ENCODE data around the gene HMOX1. TPM values are rescaled to one million over a fixed set of nuclear protein-coding genes. Genes with fewer than 3 reads are reported as not detected.

HMOX1 gene
- total RNA-seq, 1 experiment from 2014 or later: 26.4 TPM

DNA sequence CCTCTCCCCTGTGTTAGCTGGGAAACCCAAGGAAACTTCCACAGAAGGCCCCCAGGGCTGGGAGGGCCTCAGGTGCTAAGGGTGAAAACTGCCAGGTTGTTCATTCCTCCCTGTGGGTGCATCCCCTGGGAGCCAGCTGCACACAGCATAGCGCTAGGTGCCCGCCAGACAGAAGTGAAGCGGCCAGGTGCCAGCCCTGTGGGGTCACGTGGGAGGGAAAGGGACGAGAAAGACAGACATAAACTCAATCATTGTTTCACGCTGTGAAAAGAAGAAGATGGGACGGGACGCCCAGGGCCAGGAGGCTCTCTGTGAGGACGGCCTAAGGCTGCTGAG, 31.6 kb upstream of the HMOX1 start:
- no peak for ATAC-seq
- H3K9ac ChIP-seq (ENCODE audit: low read length): no peak overlapping the region
- POLR2A ChIA-PET: no interaction called here
- no peaks in the 10 kb centered on the region for H3K27me3 ChIP-seq (ENCODE audit: insufficient read depth, low read length)
- DNase-seq (ENCODE audit: low read depth, low spot score): no peak
- no peaks in the 10 kb centered on the region for H4K20me1 ChIP-seq (ENCODE audit: insufficient read depth)
- no peaks in the 10 kb centered on the region for H3K9me3 ChIP-seq (ENCODE audit: control insufficient read depth in 1 of 2, insufficient read depth in 1 of 2, low read depth in 1 of 2, low read length in 2 of 2)
- no peaks in the 10 kb centered on the region for H3K36me3 ChIP-seq (ENCODE audit: control insufficient read depth in 1 of 2, insufficient read depth in 2 of 2, low read length in 2 of 2)
- CTCF ChIA-PET: no interaction called here
- no peaks in the 10 kb centered on the region for H3K9me2 ChIP-seq (ENCODE audit: insufficient read depth)
- no peak overlapping the region for H2AFZ ChIP-seq (ENCODE audit: low read depth, low read length, poor library complexity, severe bottlenecking)
- no peak overlapping the region for H3K4me2 ChIP-seq (ENCODE audit: low read length)
- intact Hi-C loops (cut with micrococcal nuclease): no loop called here
- H3K4me3 ChIP-seq (replicated peaks in 1 of 2; ENCODE audit: low read depth in 1 of 2, low read length in 2 of 2): no peak overlapping the region
- H3K79me2 ChIP-seq (ENCODE audit: insufficient read depth, low read length): no peaks in the 10 kb centered on the region
- RAD21 ChIA-PET (ENCODE audit: low non-redundant PET in 1 of 2, low total read pairs in 2 of 2, uncharacterized antibody in 2 of 2, unreplicated experiment in 2 of 2): interaction anchor here in 1 of 2 experiments (0.6 kb wide), 1 partner anchor 49 kb away, joined by 4 read pairs; no protein-coding TSS in a partner anchor
- no TSS peak for BruUV-seq (replicated peaks)
- no peak overlapping the region for H3K27ac ChIP-seq (ENCODE audit: low read depth, low read length)
- no peak for TF ChIP-seq POLR2AphosphoS5 (IDR thresholded peaks at IDR 0.05; ENCODE audit: low read depth, low read length)
- TF ChIP-seq JUND (IDR thresholded peaks at IDR 0.05): no peak
- TF ChIP-seq SRF (IDR thresholded peaks at IDR 0.05; ENCODE audit: low read depth): no peak
- no peak for TF ChIP-seq RAD21 (IDR thresholded peaks at IDR 0.05; ENCODE audit: low read depth)
- TF ChIP-seq EZH2phosphoT487 (IDR thresholded peaks at IDR 0.05; ENCODE audit: borderline replicate concordance): no peak
- TF ChIP-seq, protein P1, sequence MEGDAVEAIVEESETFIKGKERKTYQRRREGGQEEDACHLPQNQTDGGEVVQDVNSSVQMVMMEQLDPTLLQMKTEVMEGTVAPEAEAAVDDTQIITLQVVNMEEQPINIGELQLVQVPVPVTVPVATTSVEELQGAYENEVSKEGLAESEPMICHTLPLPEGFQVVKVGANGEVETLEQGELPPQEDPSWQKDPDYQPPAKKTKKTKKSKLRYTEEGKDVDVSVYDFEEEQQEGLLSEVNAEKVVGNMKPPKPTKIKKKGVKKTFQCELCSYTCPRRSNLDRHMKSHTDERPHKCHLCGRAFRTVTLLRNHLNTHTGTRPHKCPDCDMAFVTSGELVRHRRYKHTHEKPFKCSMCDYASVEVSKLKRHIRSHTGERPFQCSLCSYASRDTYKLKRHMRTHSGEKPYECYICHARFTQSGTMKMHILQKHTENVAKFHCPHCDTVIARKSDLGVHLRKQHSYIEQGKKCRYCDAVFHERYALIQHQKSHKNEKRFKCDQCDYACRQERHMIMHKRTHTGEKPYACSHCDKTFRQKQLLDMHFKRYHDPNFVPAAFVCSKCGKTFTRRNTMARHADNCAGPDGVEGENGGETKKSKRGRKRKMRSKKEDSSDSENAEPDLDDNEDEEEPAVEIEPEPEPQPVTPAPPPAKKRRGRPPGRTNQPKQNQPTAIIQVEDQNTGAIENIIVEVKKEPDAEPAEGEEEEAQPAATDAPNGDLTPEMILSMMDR (IDR thresholded peaks at IDR 0.05 in 2 of 3, conservative IDR thresholded peaks at IDR 0.05 in 1 of 3; ENCODE audit: borderline replicate concordance in 1 of 3, insufficient read depth in 1 of 3, low read depth in 2 of 3, low read length in 2 of 3): no peak
- TF ChIP-seq EZH2 (IDR thresholded peaks at IDR 0.05): no peak
- TF ChIP-seq ELF1 (IDR thresholded peaks at IDR 0.05; ENCODE audit: borderline replicate concordance, low read depth): no peak
- TF ChIP-seq CEBPB (IDR thresholded peaks at IDR 0.05; ENCODE audit: low read depth): no peak
- TF ChIP-seq ZFX (IDR thresholded peaks at IDR 0.05): no peak
- TF ChIP-seq ATF3 (IDR thresholded peaks at IDR 0.05): no peak
- TF ChIP-seq EGR1 (IDR thresholded peaks at IDR 0.05; ENCODE audit: low read depth): no peak
- TF ChIP-seq, protein P2, sequence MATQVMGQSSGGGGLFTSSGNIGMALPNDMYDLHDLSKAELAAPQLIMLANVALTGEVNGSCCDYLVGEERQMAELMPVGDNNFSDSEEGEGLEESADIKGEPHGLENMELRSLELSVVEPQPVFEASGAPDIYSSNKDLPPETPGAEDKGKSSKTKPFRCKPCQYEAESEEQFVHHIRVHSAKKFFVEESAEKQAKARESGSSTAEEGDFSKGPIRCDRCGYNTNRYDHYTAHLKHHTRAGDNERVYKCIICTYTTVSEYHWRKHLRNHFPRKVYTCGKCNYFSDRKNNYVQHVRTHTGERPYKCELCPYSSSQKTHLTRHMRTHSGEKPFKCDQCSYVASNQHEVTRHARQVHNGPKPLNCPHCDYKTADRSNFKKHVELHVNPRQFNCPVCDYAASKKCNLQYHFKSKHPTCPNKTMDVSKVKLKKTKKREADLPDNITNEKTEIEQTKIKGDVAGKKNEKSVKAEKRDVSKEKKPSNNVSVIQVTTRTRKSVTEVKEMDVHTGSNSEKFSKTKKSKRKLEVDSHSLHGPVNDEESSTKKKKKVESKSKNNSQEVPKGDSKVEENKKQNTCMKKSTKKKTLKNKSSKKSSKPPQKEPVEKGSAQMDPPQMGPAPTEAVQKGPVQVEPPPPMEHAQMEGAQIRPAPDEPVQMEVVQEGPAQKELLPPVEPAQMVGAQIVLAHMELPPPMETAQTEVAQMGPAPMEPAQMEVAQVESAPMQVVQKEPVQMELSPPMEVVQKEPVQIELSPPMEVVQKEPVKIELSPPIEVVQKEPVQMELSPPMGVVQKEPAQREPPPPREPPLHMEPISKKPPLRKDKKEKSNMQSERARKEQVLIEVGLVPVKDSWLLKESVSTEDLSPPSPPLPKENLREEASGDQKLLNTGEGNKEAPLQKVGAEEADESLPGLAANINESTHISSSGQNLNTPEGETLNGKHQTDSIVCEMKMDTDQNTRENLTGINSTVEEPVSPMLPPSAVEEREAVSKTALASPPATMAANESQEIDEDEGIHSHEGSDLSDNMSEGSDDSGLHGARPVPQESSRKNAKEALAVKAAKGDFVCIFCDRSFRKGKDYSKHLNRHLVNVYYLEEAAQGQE (IDR thresholded peaks at IDR 0.05; ENCODE audit: low read depth): no peak
- TF ChIP-seq YY1 (IDR thresholded peaks at IDR 0.05; ENCODE audit: extremely low read depth, insufficient replicate concordance, low read depth, low read length): no peak
- no peak for TF ChIP-seq ZNF274 (IDR thresholded peaks at IDR 0.05; ENCODE audit: low read depth, low read length)
- TF ChIP-seq FOSL1 (IDR thresholded peaks at IDR 0.05; ENCODE audit: low read depth): no peak
- TF ChIP-seq, protein P3, sequence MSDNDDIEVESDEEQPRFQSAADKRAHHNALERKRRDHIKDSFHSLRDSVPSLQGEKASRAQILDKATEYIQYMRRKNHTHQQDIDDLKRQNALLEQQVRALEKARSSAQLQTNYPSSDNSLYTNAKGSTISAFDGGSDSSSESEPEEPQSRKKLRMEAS (IDR thresholded peaks at IDR 0.05): no peak
- no peak for TF ChIP-seq CBX3 (IDR thresholded peaks at IDR 0.05; ENCODE audit: low read depth)
- no peak for TF ChIP-seq SIN3A (IDR thresholded peaks at IDR 0.05; ENCODE audit: low read depth)
- TF ChIP-seq POLR2A (IDR thresholded peaks at IDR 0.05; ENCODE audit: borderline replicate concordance, extremely low read depth, insufficient read depth, insufficient read length): no peak
- peaks cover 2 to 26% of the 10 kb centered on the region in 2 experiments; a peak in 3 of 4 replicates for H3K4me1 ChIP-seq (ENCODE audit: control insufficient read depth in 1 of 2, insufficient read depth in 2 of 2, low read length in 2 of 2)

Data from HCT116 (cell line).